Right kidney (tissue), 1 donor: ENCODE results near the gene LUZP2.

Experiments used
- DNase-seq: peaks from one replicate; pipeline ENCODE4 v3.0.0-alpha.2; 2016

Gene LUZP2

GRCh38 chr11:24714601-24715000 is 217.7 kb downstream of the LUZP2 start:
- DNase-seq = no peak

GRCh38 chr11:24716403-24716802 is 219.6 kb downstream of the LUZP2 start:
- DNase-seq = no peak

- DNase-seq = no peak
Observed at GRCh38 chr11:24723231-24723630, 226.4 kb downstream of the LUZP2 start.

GRCh38 chr11:24731554-24731953 is 234.7 kb downstream of the LUZP2 start:
- no peak for DNase-seq

GRCh38 chr11:24734742-24735237 is 237.9 kb downstream of the LUZP2 start:
- no peak for DNase-seq

GRCh38 chr11:24738972-24739371 is 242.1 kb downstream of the LUZP2 start:
- no peak for DNase-seq

- no peak for DNase-seq
Observed at GRCh38 chr11:24739637-24740036, 242.8 kb downstream of the LUZP2 start.

GRCh38 chr11:24747275-24748251 is 250.7 kb downstream of the LUZP2 start:
- DNase-seq = no peak

GRCh38 chr11:24748261-24748660 is 251.4 kb downstream of the LUZP2 start:
- DNase-seq = no peak

GRCh38 chr11:24754406-24754805 is 257.6 kb downstream of the LUZP2 start:
- DNase-seq = no peak

- DNase-seq = no peak
Observed at GRCh38 chr11:24755260-24755839, 258.5 kb downstream of the LUZP2 start.

- no peak for DNase-seq
Observed at GRCh38 chr11:24759742-24760141, 262.9 kb downstream of the LUZP2 start.

GRCh38 chr11:24760681-24761080 is 263.8 kb downstream of the LUZP2 start:
- DNase-seq = no peak

- no peak for DNase-seq
Observed at GRCh38 chr11:24762076-24762475, 265.2 kb downstream of the LUZP2 start.

GRCh38 chr11:24767411-24767810 is 270.6 kb downstream of the LUZP2 start:
- DNase-seq = no peak

GRCh38 chr11:24773322-24773721 is 276.5 kb downstream of the LUZP2 start:
- DNase-seq = no peak

GRCh38 chr11:24779791-24780190 is 282.9 kb downstream of the LUZP2 start:
- no peak for DNase-seq

GRCh38 chr11:24781288-24781687 is 284.4 kb downstream of the LUZP2 start:
- DNase-seq = no peak

GRCh38 chr11:24793479-24793878 is 296.6 kb downstream of the LUZP2 start:
- no peak for DNase-seq

GRCh38 chr11:24794064-24794463 is 297.2 kb downstream of the LUZP2 start:
- DNase-seq = no peak

- no peak for DNase-seq
Observed at GRCh38 chr11:24805671-24806070, 308.8 kb downstream of the LUZP2 start.

- no peak for DNase-seq
Observed at GRCh38 chr11:24808173-24808572, 311.3 kb downstream of the LUZP2 start.

- DNase-seq = no peak
Observed at GRCh38 chr11:24819006-24819405, 322.2 kb downstream of the LUZP2 start.
